H1 (cell line): ENCODE results near the gene PDE8B. TPM values are rescaled to one million over a fixed set of nuclear protein-coding genes. Genes with fewer than 3 reads are reported as not detected.

ENCODE experiments used
- CTCF ChIA-PET: fragments of 300-600 bp; sonication (Branson Sonifier 250); formaldehyde crosslinking; loops from one replicate; lab custom pipeline; 2021; ENCODE audit not compliant: partially characterized antibody; lab: Charles Lee
- POLR2A ChIA-PET: fragments of 300-600 bp; sonication (Branson Sonifier 250); formaldehyde crosslinking; loops from one replicate; lab custom pipeline; 2021; ENCODE audit warnings: inconsistent platforms; ENCODE audit not compliant: partially characterized antibody; lab: Charles Lee
- DNase-seq, 2 experiments: peaks; one replicate each; pipeline versions ENCODE4 v3.0.0 to v3.0.0-alpha.2; 2010 to 2022; ENCODE audit warnings: low spot score in 2 of 2, low read depth in 1 of 2, mixed read lengths in 1 of 2
- FAIRE-seq: peaks from 2 replicates; lab custom pipeline; 2011; peaks lifted over from hg19 to GRCh38; lab: Jason Lieb, UNC
- H2AFZ ChIP-seq: 2 replicates; pipeline ENCODE4 v1.8.1; 2012; ENCODE audit warnings: low read length, inconsistent platforms
- H2AK5ac ChIP-seq: 2 replicates; pipeline ENCODE4 v1.6.1; 2013; ENCODE audit warnings: low read depth, low read length
- H2BK120ac ChIP-seq: replicated peaks from 2 replicates; pipeline ENCODE3; 2013; ENCODE audit warnings: low read depth, low read length, inconsistent platforms
- H2BK12ac ChIP-seq: 2 replicates; pipeline ENCODE4 v1.6.1; 2013; ENCODE audit warnings: low read depth, low read length
- H2BK15ac ChIP-seq: 2 replicates; pipeline ENCODE4 v1.6.1; 2013; ENCODE audit warnings: low read length
- H2BK20ac ChIP-seq: 2 replicates; pipeline ENCODE4 v1.6.1; 2013; ENCODE audit warnings: low read length
- H2BK5ac ChIP-seq: 2 replicates; pipeline ENCODE4 v1.6.1; 2013; ENCODE audit warnings: low read depth, low read length
- H3K14ac ChIP-seq: 2 replicates; pipeline ENCODE4 v1.6.1; 2013; ENCODE audit warnings: inconsistent platforms; ENCODE audit not compliant: insufficient read length
- H3K18ac ChIP-seq: 2 replicates; pipeline ENCODE4 v1.6.1; 2013; ENCODE audit warnings: low read length; ENCODE audit errors: extremely low read depth
- H3K23ac ChIP-seq: 2 replicates; pipeline ENCODE4 v1.6.1; 2013; ENCODE audit warnings: inconsistent platforms; ENCODE audit not compliant: insufficient read length
- H3K23me2 ChIP-seq: 2 replicates; pipeline ENCODE4 v1.6.1; 2013; ENCODE audit warnings: low read depth, low read length
- H3K27ac ChIP-seq: 2 replicates; pipeline ENCODE4 v1.6.1; 2011; ENCODE audit warnings: low read depth, low read length, inconsistent platforms
- H3K27me3 ChIP-seq, 4 experiments: replicated peaks in 1 of 4; 1 replicate in 1 of 4; 2 replicates in 3 of 4; pipeline versions ENCODE4 v1.6.1 to v1.8.1; 2011 to 2013; ENCODE audit warnings: low read length in 3 of 4, mild to moderate bottlenecking in 3 of 4, inconsistent platforms in 2 of 4, mixed read lengths in 2 of 4, moderate library complexity in 1 of 4; ENCODE audit not compliant: control insufficient read depth in 3 of 4, insufficient read depth in 3 of 4; ENCODE audit errors: extremely low read depth in 1 of 4
- H3K36me3 ChIP-seq, 4 experiments: 2 replicates each; pipeline versions ENCODE4 v1.6.1 to v1.8.1; 2011 to 2013; ENCODE audit warnings: mild to moderate bottlenecking in 4 of 4, low read length in 3 of 4, moderate library complexity in 2 of 4, control low read depth in 1 of 4, inconsistent platforms in 1 of 4; ENCODE audit not compliant: insufficient read depth in 4 of 4, control insufficient read depth in 2 of 4
- H3K4ac ChIP-seq: replicated peaks from 2 replicates; pipeline ENCODE3; 2013; ENCODE audit warnings: low read length, low read depth, mixed read lengths, inconsistent platforms; ENCODE audit not compliant: insufficient read length
- H3K4me1 ChIP-seq, 4 experiments: replicated peaks in 1 of 4; 1 replicate in 1 of 4; 2 replicates in 3 of 4; pipeline versions ENCODE4 v1.6.1 to v1.8.1; 2011 to 2013; ENCODE audit warnings: low read length in 3 of 4, inconsistent platforms in 2 of 4, mixed read lengths in 1 of 4; ENCODE audit not compliant: insufficient read depth in 4 of 4, control insufficient read depth in 3 of 4
- H3K4me2 ChIP-seq, 2 experiments: 2 replicates each; pipeline versions ENCODE4 v1.6.1 to v1.8.1; 2011 to 2013; ENCODE audit warnings: low read depth in 2 of 2, low read length in 2 of 2, control low read depth in 1 of 2, inconsistent platforms in 1 of 2, mild to moderate bottlenecking in 1 of 2; ENCODE audit not compliant: insufficient read depth in 1 of 2
- H3K4me3 ChIP-seq, 4 experiments: fragments of 200-600, 300-600 bp in 1 of 4; sonication (generic), shearing (Covaris generic), sonication (Bioruptor Twin) in 1 of 4; 2 replicates each; pipeline versions ENCODE4 v1.5.1 to v1.8.1; 2011 to 2016; ENCODE audit warnings: low read length in 4 of 4, low read depth in 3 of 4, control low read depth in 2 of 4, inconsistent platforms in 2 of 4, mild to moderate bottlenecking in 2 of 4, mixed read lengths in 1 of 4, moderate library complexity in 1 of 4; ENCODE audit not compliant: insufficient read depth in 2 of 4; ENCODE audit errors: extremely low read depth in 1 of 4
- H3K56ac ChIP-seq: replicated peaks from 2 replicates; pipeline ENCODE3; 2013; ENCODE audit warnings: low read depth, mild to moderate bottlenecking, mixed read lengths, low read length, inconsistent platforms; ENCODE audit not compliant: insufficient read length
- H3K79me1 ChIP-seq: 2 replicates; pipeline ENCODE4 v1.6.1; 2013; ENCODE audit warnings: low read depth, low read length, control low read depth
- H3K79me2 ChIP-seq, 2 experiments: 2 replicates each; pipeline versions ENCODE4 v1.6.1 to v1.8.1; 2012 to 2013; ENCODE audit warnings: low read length in 2 of 2, mild to moderate bottlenecking in 2 of 2, inconsistent platforms in 1 of 2; ENCODE audit not compliant: insufficient read depth in 2 of 2, control insufficient read depth in 1 of 2
- H3K9ac ChIP-seq, 4 experiments: replicated peaks in 1 of 4; 1 replicate in 1 of 4; 2 replicates in 3 of 4; pipeline versions ENCODE4 v1.6.1 to v1.8.1; 2011 to 2013; ENCODE audit warnings: low read depth in 3 of 4, low read length in 3 of 4, control low read depth in 2 of 4, mild to moderate bottlenecking in 2 of 4, moderate library complexity in 2 of 4, inconsistent platforms in 1 of 4; ENCODE audit errors: extremely low read depth in 1 of 4
- H3K9me3 ChIP-seq, 2 experiments: 2 replicates each; pipeline versions ENCODE4 v1.6.1 to v1.8.1; 2012 to 2013; ENCODE audit warnings: mild to moderate bottlenecking in 2 of 2, moderate library complexity in 2 of 2, control low read depth in 1 of 2, inconsistent platforms in 1 of 2, low read depth in 1 of 2, low read length in 1 of 2, mixed read lengths in 1 of 2; ENCODE audit not compliant: insufficient read depth in 2 of 2
- H4K20me1 ChIP-seq, 2 experiments: replicated peaks in 1 of 2; 2 replicates each; pipeline versions ENCODE3 to v1.8.1; 2011 to 2013; ENCODE audit warnings: inconsistent platforms in 2 of 2, low read length in 2 of 2, mild to moderate bottlenecking in 1 of 2; ENCODE audit not compliant: insufficient read depth in 2 of 2, control insufficient read depth in 1 of 2
- H4K5ac ChIP-seq: 2 replicates; pipeline ENCODE4 v1.6.1; 2013; ENCODE audit warnings: low read length, low read depth, mixed read lengths, inconsistent platforms; ENCODE audit not compliant: insufficient read length
- H4K8ac ChIP-seq: 2 replicates; pipeline ENCODE4 v1.8.0; 2013; ENCODE audit warnings: mild to moderate bottlenecking, moderate library complexity, low read length, inconsistent platforms; ENCODE audit not compliant: insufficient read depth; ENCODE audit errors: extremely low read depth
- H4K91ac ChIP-seq: replicated peaks from 2 replicates; pipeline ENCODE3; 2013; ENCODE audit warnings: low read length, mixed read lengths, inconsistent platforms; ENCODE audit not compliant: insufficient read length
- ASH2L ChIP-seq: fragments of 200-600, 300-600 bp; sonication (generic); IDR thresholded peaks from one replicate; pipeline ENCODE4 v1.7.1; 2017; ENCODE audit warnings: low read length
- BACH1 ChIP-seq: IDR thresholded peaks from 2 replicates; pipeline ENCODE4 v1.6.1; 2012; ENCODE audit warnings: low read length, improper control_type of control experiment
- CHD1 ChIP-seq: IDR thresholded peaks from 2 replicates; pipeline ENCODE4 v1.6.1; 2012; ENCODE audit warnings: low read depth, low read length, improper control_type of control experiment
- EGR1 ChIP-seq: IDR thresholded peaks from 2 replicates; pipeline ENCODE4 v1.6.1; 2011; ENCODE audit warnings: low read depth, low read length, borderline replicate concordance
- RBBP5 ChIP-seq: IDR thresholded peaks from 2 replicates; pipeline ENCODE4 v1.7.1; 2012; ENCODE audit warnings: low read depth, mild to moderate bottlenecking, inconsistent platforms, low read length, moderate library complexity, borderline replicate concordance
- RNF2 ChIP-seq: fragments of 200-900, 300-1000 bp; sonication (generic); IDR thresholded peaks from 2 replicates; pipeline ENCODE4 v1.7.1; 2016; ENCODE audit warnings: borderline replicate concordance, low read depth, mild to moderate bottlenecking, antibody characterized with exemption, low read length; ENCODE audit not compliant: poor library complexity, severe bottlenecking; ENCODE audit errors: missing control alignments
- SIX5 ChIP-seq: IDR thresholded peaks from 2 replicates; pipeline ENCODE4 v1.6.1; 2011; ENCODE audit warnings: mild to moderate bottlenecking, low read depth, low read length
- SP4 ChIP-seq: IDR thresholded peaks from 2 replicates; pipeline ENCODE4 v1.6.1; 2012; ENCODE audit warnings: low read length, inconsistent platforms
- TCF12 ChIP-seq: IDR thresholded peaks from 2 replicates; pipeline ENCODE4 v1.6.1; 2011; ENCODE audit warnings: low read depth, mild to moderate bottlenecking, low read length
- ZNF274 ChIP-seq: IDR thresholded peaks from 2 replicates; pipeline ENCODE4 v1.7.0; 2012; ENCODE audit warnings: low read length, borderline replicate concordance; ENCODE audit errors: extremely low read depth
- WGBS, 2 experiments: shearing (Covaris generic) in 1 of 2; methylation state at CpG; one replicate each; pipeline versions ENCODE4 v1.1.6 to v1.1.7; 2013 to 2015; ENCODE audit warnings: low lambda C conversion rate in 2 of 2, mixed read lengths in 2 of 2, inconsistent platforms in 1 of 2, low coverage in 1 of 2, missing lambda C conversion rate in 1 of 2; ENCODE audit not compliant: insufficient replicate concordance in 2 of 2, insufficient coverage in 1 of 2, insufficient read length in 1 of 2; ENCODE audit errors: extremely low coverage in 1 of 2, missing lambda C conversion rate in 1 of 2; 5-methylcytosine and 5-hydroxymethylcytosine counted together
- polyA plus RNA-seq, 7 experiments: library from polyadenylated mRNA; depleted of rRNA in 3 of 7; stranded (reverse) in 5 of 7; unstranded in 2 of 7; fragments of >200 nt in 5 of 7; fragments of 200-250 nt in 2 of 7; gene quantifications; 1 replicate in 5 of 7; 2 replicates in 1 of 7; 4 replicates in 1 of 7; pipeline versions ENCODE4 v1.2.1 to v1.2.3, GENCODE V29; 2011 to 2013; ENCODE audit warnings: missing spikeins in 2 of 7, mixed read lengths in 2 of 7
- total RNA-seq: library from RNA; stranded (reverse); fragmentation: NEBNext Ultra II Directional; extraction: Animal tissue kit (Norgen Biotek cat#: 25700); gene quantifications from 2 replicates; pipeline ENCODE4 v1.2.1, GENCODE V29; 2021
- TF ChIP-seq, protein P1 (sequence below): IDR thresholded peaks from 2 replicates; pipeline ENCODE4 v1.6.1; 2012; ENCODE audit warnings: inconsistent platforms

The PDE8B gene
- total and polyA plus RNA-seq, 2 of the 8 experiments (the other 6 are each of a cell fraction or from before 2014, with no cell fraction given), result 0.32 to 1.1 TPM

DNA sequence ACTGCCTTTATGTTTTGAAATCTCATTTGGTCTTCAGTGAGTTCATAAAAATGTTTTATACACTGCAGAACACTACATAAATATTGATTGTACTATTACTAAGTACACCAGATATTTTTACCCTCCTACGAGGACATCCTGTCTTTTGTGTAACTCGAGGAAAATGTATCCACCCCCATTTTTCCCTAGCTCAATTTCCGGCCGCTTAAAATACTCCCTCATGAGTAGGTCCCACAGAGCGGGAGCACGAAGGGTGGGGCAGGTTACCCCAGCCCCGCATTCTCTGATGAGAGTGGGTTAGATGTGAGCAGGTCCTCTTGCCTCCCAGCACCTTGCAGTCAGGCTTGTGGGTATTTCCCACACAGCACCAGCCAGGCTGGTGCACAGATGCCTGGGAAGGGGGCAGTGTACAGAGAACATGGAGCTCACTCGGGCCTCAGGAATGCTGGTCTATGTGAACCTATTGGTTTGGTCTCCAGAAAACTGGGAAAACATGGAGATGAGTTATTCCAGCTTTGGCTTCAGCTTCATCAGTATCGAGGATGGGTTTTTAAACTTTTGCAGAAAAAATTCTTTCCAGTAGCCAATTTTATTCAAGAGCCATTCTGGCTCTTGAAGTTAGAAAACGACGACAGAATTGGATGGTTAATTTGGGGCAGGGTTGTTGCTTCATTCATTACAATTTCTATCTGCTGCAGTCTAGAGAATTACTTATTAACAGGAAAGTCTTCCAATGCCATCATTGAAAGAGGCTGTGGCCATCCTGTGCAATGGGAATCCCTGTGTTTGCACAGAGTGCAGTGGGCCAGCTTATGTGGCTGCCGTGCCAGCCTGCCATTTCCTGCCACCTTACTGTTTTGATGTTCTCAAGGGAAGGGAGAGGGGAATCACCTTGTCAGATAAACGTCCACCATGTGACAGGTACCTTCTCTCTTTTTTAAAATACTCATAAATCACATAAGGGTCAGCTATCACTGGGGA lies 208.4 kb downstream of the PDE8B start:
- H4K20me1 ChIP-seq, result no peaks in the 10 kb centered on the region
- H3K9me3 ChIP-seq, result no peaks in the 10 kb centered on the region
- H4K91ac ChIP-seq, result no peak overlapping the region
- H3K4ac ChIP-seq, result no peak overlapping the region
- H2BK12ac ChIP-seq, result no peak overlapping the region
- CTCF ChIA-PET, result interaction anchor here (0.9 to 4.0 kb wide), 5 partner anchors 18 to 290 kb away, joined by 3 to 17 read pairs (median 4); no protein-coding TSS in a partner anchor
- H2BK5ac ChIP-seq, result no peak overlapping the region
- no peak for FAIRE-seq
- H3K4me2 ChIP-seq, result no peak overlapping the region
- no peaks in the 10 kb centered on the region for H3K79me1 ChIP-seq
- no peak overlapping the region for H2AK5ac ChIP-seq
- H3K79me2 ChIP-seq, result no peaks in the 10 kb centered on the region
- no peak overlapping the region for H4K8ac ChIP-seq
- H3K23me2 ChIP-seq, result no peaks in the 10 kb centered on the region
- no peak overlapping the region for H3K56ac ChIP-seq
- H3K23ac ChIP-seq, result no peak overlapping the region
- no peak overlapping the region for H3K14ac ChIP-seq
- no peak overlapping the region for H2BK120ac ChIP-seq
- no peak overlapping the region for H3K18ac ChIP-seq
- H4K5ac ChIP-seq, result no peak overlapping the region
- H2BK15ac ChIP-seq, result no peak overlapping the region
- POLR2A ChIA-PET, result interaction anchor here (0.5 to 0.6 kb wide), 2 partner anchors 18 to 249 kb away, joined by 3 read pairs; no protein-coding TSS in a partner anchor
- no peak overlapping the region for H3K4me3 ChIP-seq
- H3K36me3 ChIP-seq, result no peaks in the 10 kb centered on the region
- WGBS, 2 experiments, result 87% methylated on average over 13 of the region's 13 CpGs; no CpG with 5 or more reads in 1 of the 2 experiments
- no peak overlapping the region for H2AFZ ChIP-seq
- no peak overlapping the region for H3K27ac ChIP-seq
- 0 out of 7 replicates have a peak, but pooled peaks cover 0 to 2% (median 0%) of the 10 kb centered on the region in 4 experiments for H3K27me3 ChIP-seq
- no peak for DNase-seq
- H2BK20ac ChIP-seq, result no peak overlapping the region
- H3K9ac ChIP-seq, result no peak overlapping the region
- H3K4me1 ChIP-seq, result no peaks in the 10 kb centered on the region; a peak in 1 of 7 replicates
- TF ChIP-seq, protein P1, sequence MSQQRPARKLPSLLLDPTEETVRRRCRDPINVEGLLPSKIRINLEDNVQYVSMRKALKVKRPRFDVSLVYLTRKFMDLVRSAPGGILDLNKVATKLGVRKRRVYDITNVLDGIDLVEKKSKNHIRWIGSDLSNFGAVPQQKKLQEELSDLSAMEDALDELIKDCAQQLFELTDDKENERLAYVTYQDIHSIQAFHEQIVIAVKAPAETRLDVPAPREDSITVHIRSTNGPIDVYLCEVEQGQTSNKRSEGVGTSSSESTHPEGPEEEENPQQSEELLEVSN, result no peak
- TF ChIP-seq SIX5, result no peak
- no peak for TF ChIP-seq EGR1
- TF ChIP-seq RBBP5, result no peak
- TF ChIP-seq CHD1, result no peak
- TF ChIP-seq ZNF274, result no peak
- TF ChIP-seq RNF2, result no peak
- no peak for TF ChIP-seq BACH1
- no peak for TF ChIP-seq TCF12
- no peak for TF ChIP-seq SP4
- no peak for TF ChIP-seq ASH2L
